ENCODE results near the gene TRPM8.
"Not testable (repeated sequence)": the region's sequence is repeated elsewhere in the genome, so short reads cannot be mapped to it uniquely, and the experiment has no call there.

TRPM8 gene

GRCh38 chr2:233938676-233939370 is 21.6 kb downstream of the TRPM8 start:
- DNase-seq, result no peak

- DNase-seq, result no peak
Measured at GRCh38 chr2:233940376-233941276, 23.5 kb downstream of the TRPM8 start.

- no peak for DNase-seq
Measured at GRCh38 chr2:233942731-233943130, 25.6 kb downstream of the TRPM8 start.

- no peak for DNase-seq
Measured at GRCh38 chr2:233944269-233944668, 27.1 kb downstream of the TRPM8 start.

- no peak for DNase-seq
Measured at GRCh38 chr2:233944722-233945121, 27.5 kb downstream of the TRPM8 start.

- no peak for DNase-seq
Measured at GRCh38 chr2:233945146-233945545, 28.0 kb downstream of the TRPM8 start.

- DNase-seq, result no peak
Measured at GRCh38 chr2:233950078-233950825, 33.1 kb downstream of the TRPM8 start.

GRCh38 chr2:233952335-233952734 is 35.2 kb downstream of the TRPM8 start:
- no peak for DNase-seq

GRCh38 chr2:233953087-233953801 is 36.1 kb downstream of the TRPM8 start:
- DNase-seq, result no peak

GRCh38 chr2:233960203-233960602 is 43.0 kb downstream of the TRPM8 start:
- DNase-seq, result no peak

- no peak for DNase-seq
Measured at GRCh38 chr2:233961905-233962304, 44.7 kb downstream of the TRPM8 start.

GRCh38 chr2:233964581-233964980 is 47.4 kb downstream of the TRPM8 start:
- no peak for DNase-seq

- DNase-seq, result no peak
Measured at GRCh38 chr2:233965032-233965603, 47.9 kb downstream of the TRPM8 start.

- DNase-seq, result not testable (repeated sequence)
Measured at GRCh38 chr2:233965646-233966045, 48.5 kb downstream of the TRPM8 start.

GRCh38 chr2:233966388-233966787 is 49.2 kb downstream of the TRPM8 start:
- DNase-seq, result no peak

GRCh38 chr2:233967164-233967563 is 50.0 kb downstream of the TRPM8 start:
- no peak for DNase-seq

GRCh38 chr2:233968556-233968955 is 51.4 kb downstream of the TRPM8 start:
- DNase-seq, result no peak

- DNase-seq, result not testable (repeated sequence)
Measured at GRCh38 chr2:233972460-233972859, 55.3 kb downstream of the TRPM8 start.

GRCh38 chr2:233972941-233973575 is 55.9 kb downstream of the TRPM8 start:
- DNase-seq, result no peak

GRCh38 chr2:233973786-233974185 is 56.6 kb downstream of the TRPM8 start:
- no peak for DNase-seq

GRCh38 chr2:233974530-233975071 is 57.4 kb downstream of the TRPM8 start:
- DNase-seq, result no peak

- DNase-seq, result no peak
Measured at GRCh38 chr2:233976087-233976486, 58.9 kb downstream of the TRPM8 start.

All from GDM1 (cell line).